ENCODE measurements around the gene CPA2.

Gene CPA2

GRCh38 chr7:130279286-130279685 lies 12.6 kb downstream of the CPA2 start:
- DNase-seq (ENCODE audit: low read depth in 2 of 3, low spot score in 1 of 3), result no peak

DNA sequence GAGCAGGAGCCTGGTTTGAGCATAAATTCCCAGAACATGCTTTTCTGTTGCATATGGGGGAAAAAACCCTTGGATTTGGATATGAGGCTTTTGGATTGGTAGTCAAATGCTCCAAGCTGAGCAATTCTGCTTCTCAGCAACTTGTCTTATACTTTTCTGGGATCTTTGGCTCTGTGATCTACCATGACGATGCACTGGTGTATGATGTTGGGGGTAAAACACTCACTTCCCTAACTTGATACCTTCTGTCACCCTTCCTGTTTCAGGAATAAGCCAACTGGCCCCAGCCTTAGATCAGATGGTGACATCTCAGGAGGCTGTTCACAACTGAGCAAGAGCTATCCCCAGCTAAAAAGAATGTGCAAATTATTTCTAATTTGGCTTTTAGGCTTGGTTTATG lies 13.2 kb downstream of the CPA2 start:
- DNase-seq (ENCODE audit: low read depth in 2 of 3, low spot score in 1 of 3), result no peak

DNA sequence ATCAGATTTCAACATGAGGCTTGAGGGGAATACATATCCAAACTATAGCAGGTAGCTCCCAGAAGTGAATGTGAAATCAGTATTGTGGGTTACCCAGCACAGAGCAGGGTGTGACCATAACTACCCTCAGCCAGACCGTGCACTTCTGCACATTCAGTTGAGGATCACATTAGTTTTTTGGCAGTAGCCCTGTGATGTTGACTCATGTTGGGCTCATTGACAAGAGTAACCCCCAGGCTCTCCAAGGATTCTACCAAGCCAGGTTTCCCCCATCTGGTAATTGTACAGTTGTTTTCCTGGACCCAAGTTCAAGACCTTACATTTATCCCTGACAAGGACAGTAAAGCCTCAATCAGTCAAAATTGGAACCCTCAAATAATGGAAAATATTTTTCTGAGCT lies 14.6 kb downstream of the CPA2 start:
- DNase-seq (ENCODE audit: low read depth in 2 of 3, low spot score in 1 of 3), result no peak

GRCh38 chr7:130286881-130287280 lies 20.2 kb downstream of the CPA2 start:
- no peak for DNase-seq (ENCODE audit: low read depth in 2 of 3, low spot score in 1 of 3)

- DNase-seq (ENCODE audit: low read depth in 2 of 3, low spot score in 1 of 3), result no peak
Observed at GRCh38 chr7:130288168-130288567, 21.5 kb downstream of the CPA2 start.

DNA sequence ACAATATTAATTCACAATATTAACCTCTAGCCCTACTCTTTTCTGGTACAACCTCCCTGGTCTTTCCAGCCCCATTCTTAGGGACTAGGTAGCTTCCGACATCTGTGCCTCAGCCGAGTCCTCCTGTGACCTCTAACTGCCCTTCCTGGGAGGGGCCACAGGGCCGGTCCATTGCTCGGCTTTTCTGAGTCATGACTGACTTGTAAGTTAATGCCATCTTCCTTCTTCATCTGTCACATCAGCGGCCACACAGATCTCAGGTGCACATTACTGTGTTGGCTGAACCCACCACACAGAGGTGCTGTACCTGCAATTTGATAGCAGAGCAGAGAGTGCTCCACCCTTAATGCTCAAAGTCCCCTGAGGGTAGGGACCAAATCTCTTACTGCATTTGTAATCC lies 22.2 kb downstream of the CPA2 start:
- no peak for DNase-seq (ENCODE audit: low read depth in 2 of 3, low spot score in 1 of 3)

DNA sequence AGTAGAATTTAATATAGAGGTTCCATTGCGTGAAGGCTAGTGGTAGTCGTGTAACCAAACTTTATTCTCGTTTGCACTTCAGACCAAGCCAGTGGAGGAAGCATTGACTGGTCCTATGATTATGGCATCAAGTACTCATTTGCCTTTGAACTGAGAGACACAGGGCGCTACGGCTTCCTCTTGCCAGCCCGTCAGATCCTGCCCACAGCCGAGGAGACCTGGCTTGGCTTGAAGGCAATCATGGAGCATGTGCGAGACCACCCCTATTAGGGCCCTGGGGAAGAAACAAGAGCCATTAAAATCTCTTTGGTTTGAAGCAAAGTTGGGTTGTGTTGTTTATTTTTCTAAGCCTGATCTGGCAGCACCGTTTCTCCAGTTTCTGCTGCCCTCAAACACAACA lies 22.8 kb downstream of the CPA2 start:
- DNase-seq (ENCODE audit: low read depth in 2 of 3, low spot score in 1 of 3), result no peak

DNA sequence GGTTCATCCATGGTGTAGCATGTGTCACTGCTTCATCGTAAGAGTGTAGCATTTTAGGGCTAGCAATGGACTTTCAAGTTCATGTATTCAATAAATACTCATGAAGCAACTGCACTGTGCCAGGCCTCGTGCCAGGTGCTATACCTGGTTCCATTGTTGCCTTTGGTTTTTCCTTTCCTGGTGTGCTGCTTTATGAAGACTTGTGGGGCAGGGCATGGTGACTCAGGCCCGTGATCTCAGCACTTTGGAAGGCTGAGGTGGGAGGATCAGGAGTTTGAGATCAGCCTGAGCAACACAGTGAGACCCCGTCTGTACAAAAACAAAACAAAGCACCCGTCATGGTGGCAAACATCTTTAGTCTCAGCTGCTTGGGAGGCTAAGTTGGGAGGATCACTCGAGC lies 24.1 kb downstream of the CPA2 start:
- DNase-seq (ENCODE audit: low read depth in 2 of 3, low spot score in 1 of 3), result no peak

DNA sequence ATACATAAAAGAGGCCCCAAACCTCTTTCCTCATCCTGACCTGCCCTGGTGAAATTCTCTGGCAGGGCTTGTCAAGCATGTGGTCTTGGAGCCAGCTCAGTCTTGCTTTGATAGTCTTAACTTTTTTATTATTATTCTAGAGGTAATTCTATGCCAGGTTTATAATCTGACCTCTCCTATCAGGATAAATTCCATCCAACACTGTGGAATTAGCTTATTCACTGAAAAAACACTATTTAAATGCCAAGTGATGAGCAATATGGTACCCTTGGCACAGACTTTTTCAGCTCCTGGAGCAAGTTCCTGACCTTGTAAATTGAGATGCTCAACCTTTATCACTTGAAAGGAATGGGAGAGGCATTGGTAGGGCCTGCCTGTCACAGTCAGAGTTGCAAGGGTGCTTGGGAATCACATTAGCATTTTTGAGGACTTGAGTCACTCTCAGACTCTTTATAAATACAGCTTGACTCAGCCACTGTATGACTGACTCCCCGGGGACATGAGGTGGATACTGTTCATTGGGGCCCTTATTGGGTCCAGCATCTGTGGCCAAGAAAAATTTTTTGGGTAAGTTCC lies 26.1 kb downstream of the CPA2 start, which contains the start of gene CPA4:
Gene CPA4, plus strand, starts transcription at position 480 of the 576 bp plus-strand sequence. Its CDS starts 20 bp downstream, at position 500.
- no peak for DNase-seq (ENCODE audit: low read depth in 2 of 3, low spot score in 1 of 3)

GRCh38 chr7:130293521-130293920 lies 26.9 kb downstream of the CPA2 start:
- no peak for DNase-seq (ENCODE audit: low read depth in 2 of 3, low spot score in 1 of 3)

GRCh38 chr7:130294314-130294713 lies 27.7 kb downstream of the CPA2 start:
- no peak for DNase-seq (ENCODE audit: low read depth in 2 of 3, low spot score in 1 of 3)

DNA sequence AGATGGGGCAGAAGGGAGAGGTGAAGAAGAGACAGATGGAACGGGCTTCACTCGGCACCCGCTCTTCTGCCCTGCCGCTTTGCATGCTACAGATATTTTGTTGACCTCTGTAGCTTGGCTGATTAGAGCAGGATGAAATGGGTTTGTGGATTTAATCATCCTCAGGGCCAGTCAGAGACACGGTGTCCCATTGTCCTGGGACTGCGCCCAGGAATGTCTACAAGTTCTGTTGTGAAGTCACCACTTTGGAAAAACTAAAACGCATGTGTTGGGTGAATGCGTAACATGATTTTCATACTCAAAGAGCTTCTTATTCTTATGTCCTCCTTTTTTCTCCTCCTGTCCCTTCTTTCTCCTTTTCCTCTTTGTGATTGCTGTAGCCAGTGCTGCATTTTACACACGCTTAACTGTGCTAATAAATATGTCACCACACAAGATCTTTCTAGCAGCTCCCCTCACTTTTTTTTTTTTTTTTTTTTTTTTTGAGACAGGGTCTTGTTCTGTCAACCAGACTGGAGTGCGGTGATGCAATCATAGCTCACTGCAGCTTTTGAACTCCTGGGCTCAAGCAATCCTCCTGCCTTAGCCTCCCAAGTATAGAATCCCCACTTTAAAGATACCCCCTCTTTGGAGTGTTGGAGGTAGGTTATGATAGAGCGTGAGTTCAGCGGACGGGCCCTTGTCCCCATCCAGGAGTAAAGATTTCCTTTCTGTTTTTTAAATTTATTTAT lies 29.7 kb downstream of the CPA2 start:
- DNase-seq (ENCODE audit: low read depth in 2 of 3, low spot score in 1 of 3), result no peak

- DNase-seq (ENCODE audit: low read depth in 2 of 3, low spot score in 1 of 3), result no peak
Observed at GRCh38 chr7:130297628-130298543, 31.2 kb downstream of the CPA2 start.

GRCh38 chr7:130298544-130299326 lies 32.1 kb downstream of the CPA2 start:
- no peak for DNase-seq (ENCODE audit: low read depth in 2 of 3, low spot score in 1 of 3)

GRCh38 chr7:130299866-130300265 lies 33.2 kb downstream of the CPA2 start:
- DNase-seq (ENCODE audit: low read depth in 2 of 3, low spot score in 1 of 3), result no peak

- DNase-seq (ENCODE audit: low read depth in 2 of 3, low spot score in 1 of 3), result no peak
Observed at GRCh38 chr7:130301501-130302020, 34.9 kb downstream of the CPA2 start.

DNA sequence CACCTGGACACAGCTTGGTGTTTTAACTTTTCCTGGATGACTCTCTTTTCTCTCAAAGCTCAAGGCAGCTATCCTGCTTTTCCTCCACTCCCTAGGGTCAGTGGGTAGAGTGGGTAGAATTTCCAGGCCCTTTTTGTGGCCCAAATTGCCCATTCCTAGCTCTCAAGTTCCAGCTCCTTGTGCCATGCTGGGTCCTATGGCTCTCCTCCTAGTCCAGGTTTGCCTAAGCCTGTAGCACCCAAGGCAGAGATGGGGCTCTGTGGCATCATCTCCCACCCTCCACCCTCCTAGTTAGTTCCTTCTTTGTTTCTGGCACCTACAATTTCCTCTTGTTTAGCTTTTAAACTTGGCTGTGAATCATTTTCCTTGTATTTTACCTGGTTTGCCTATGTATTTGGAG lies 36.0 kb downstream of the CPA2 start:
- no peak for DNase-seq (ENCODE audit: low read depth in 2 of 3, low spot score in 1 of 3)

DNA sequence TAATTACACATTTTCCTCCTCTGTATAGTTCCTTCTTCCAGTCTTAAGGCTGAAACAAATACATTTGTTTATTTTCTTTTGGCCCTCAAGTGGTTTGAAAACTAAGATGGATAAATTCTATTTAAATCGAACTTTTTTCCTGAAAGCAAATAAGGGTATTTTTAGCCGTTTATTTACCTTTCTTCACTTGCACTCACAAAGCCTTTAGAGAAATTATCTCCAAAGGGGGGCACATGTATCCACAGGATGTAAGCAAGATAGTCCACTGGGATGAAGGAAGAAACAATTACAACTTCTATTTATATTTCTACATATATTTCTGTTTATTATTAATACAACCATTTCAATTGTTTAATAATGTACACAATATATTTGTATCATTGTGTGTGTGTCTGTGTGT lies 36.5 kb downstream of the CPA2 start:
- DNase-seq (ENCODE audit: low read depth in 2 of 3, low spot score in 1 of 3), result no peak

GRCh38 chr7:130303551-130303950 lies 36.9 kb downstream of the CPA2 start:
- DNase-seq (ENCODE audit: low read depth in 2 of 3, low spot score in 1 of 3), result no peak

- no peak for DNase-seq (ENCODE audit: low read depth in 2 of 3, low spot score in 1 of 3)
Observed at GRCh38 chr7:130303982-130304381, 37.3 kb downstream of the CPA2 start.

DNA sequence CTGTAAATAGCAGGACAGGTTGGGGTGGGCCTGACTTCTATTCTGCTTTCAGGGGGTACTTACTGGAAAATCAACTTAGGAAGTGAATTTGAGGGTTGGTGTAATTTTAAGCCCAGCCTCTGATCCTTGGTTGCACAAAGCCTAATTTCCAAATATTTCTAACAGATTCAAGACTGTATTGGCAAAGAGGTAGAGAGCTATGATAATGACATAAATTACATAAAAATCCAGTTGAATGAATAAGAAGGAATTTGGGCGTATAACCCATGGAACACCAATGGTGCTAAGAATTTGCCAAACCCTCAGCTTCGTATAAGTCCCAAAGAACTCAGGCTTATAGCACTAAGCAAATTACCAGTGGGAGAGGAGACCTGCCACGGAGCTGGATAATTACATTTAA lies 38.2 kb downstream of the CPA2 start:
- DNase-seq (ENCODE audit: low read depth in 2 of 3, low spot score in 1 of 3), result no peak
